Skin of body (tissue), 2 donors: ENCODE measurements around the gene TRIM9. TPM values are rescaled to one million over a fixed set of nuclear protein-coding genes. Genes with fewer than 3 reads are reported as not detected.
"Not testable (repeated sequence)": the region's sequence is repeated elsewhere in the genome, so short reads cannot be mapped to it uniquely, and the experiment has no call there.

Experiments used
- DNase-seq: peaks from one replicate; lab custom pipeline; 2025; lab: John Stamatoyannopoulos, UW
- total RNA-seq: library from RNA; depleted of rRNA; stranded (reverse); fragments of >200 nt; gene quantifications from one replicate; pipeline ENCODE4 v1.2.3, GENCODE V29; 2014

The TRIM9 gene
- total RNA-seq, 1 donor from 2014 or later: 3.3 TPM

GRCh38 chr14:51004801-51005526 lies 89.9 kb downstream of the TRIM9 start:
- no peak for DNase-seq

GRCh38 chr14:51004352-51004800 lies 90.5 kb downstream of the TRIM9 start:
- no peak for DNase-seq

GRCh38 chr14:51002406-51002999 lies 92.4 kb downstream of the TRIM9 start:
- no peak for DNase-seq

- DNase-seq: no peak
Measured at GRCh38 chr14:51000566-51000965, 94.3 kb downstream of the TRIM9 start.

- DNase-seq: no peak
Measured at GRCh38 chr14:50999726-51000125, 95.2 kb downstream of the TRIM9 start.

- DNase-seq: no peak
Measured at GRCh38 chr14:50998612-50999011, 96.3 kb downstream of the TRIM9 start.

- no peak for DNase-seq
Measured at GRCh38 chr14:50997712-50998111, 97.2 kb downstream of the TRIM9 start.

- not testable (repeated sequence) for DNase-seq
Measured at GRCh38 chr14:50994158-50994557, 100.7 kb downstream of the TRIM9 start.

GRCh38 chr14:50985859-50986331 lies 109.0 kb downstream of the TRIM9 start:
- DNase-seq: no peak

- no peak for DNase-seq
Measured at GRCh38 chr14:50985124-50985858, 109.6 kb downstream of the TRIM9 start.

GRCh38 chr14:50984036-50984710 lies 110.7 kb downstream of the TRIM9 start:
- no peak for DNase-seq

GRCh38 chr14:50979941-50980850 lies 114.7 kb downstream of the TRIM9 start:
- DNase-seq: no peak

- DNase-seq: no peak
Measured at GRCh38 chr14:50978888-50979287, 116.0 kb downstream of the TRIM9 start.

- DNase-seq: no peak
Measured at GRCh38 chr14:50978529-50978871, 116.4 kb downstream of the TRIM9 start.

- DNase-seq: no peak
Measured at GRCh38 chr14:50977863-50978528, 116.9 kb downstream of the TRIM9 start.

GRCh38 chr14:50974118-50974517 lies 120.8 kb downstream of the TRIM9 start:
- no peak for DNase-seq

- no peak for DNase-seq
Measured at GRCh38 chr14:50972734-50973133, 122.2 kb downstream of the TRIM9 start.

- no peak for DNase-seq
Measured at GRCh38 chr14:50970886-50971781, 123.8 kb downstream of the TRIM9 start.

GRCh38 chr14:50967790-50968189 lies 127.1 kb downstream of the TRIM9 start:
- DNase-seq: no peak
